ENCODE measurements around the gene JPT1. TPM values are rescaled to one million over a fixed set of nuclear protein-coding genes. Genes with fewer than 3 reads are reported as not detected.

The JPT1 gene
- 109 TPM for total RNA-seq

- no peaks in the 10 kb centered on the region for H3K27me3 ChIP-seq (ENCODE audit: control insufficient read depth in 3 of 3, insufficient read depth in 3 of 3, low read length in 3 of 3)
Observed at GRCh38 chr17:75154195-75155106, at the start of gene JPT1. JPT1 (minus strand) TSS chr17:75154512; CDS start chr17:75154397, 115 bp downstream.

DNA sequence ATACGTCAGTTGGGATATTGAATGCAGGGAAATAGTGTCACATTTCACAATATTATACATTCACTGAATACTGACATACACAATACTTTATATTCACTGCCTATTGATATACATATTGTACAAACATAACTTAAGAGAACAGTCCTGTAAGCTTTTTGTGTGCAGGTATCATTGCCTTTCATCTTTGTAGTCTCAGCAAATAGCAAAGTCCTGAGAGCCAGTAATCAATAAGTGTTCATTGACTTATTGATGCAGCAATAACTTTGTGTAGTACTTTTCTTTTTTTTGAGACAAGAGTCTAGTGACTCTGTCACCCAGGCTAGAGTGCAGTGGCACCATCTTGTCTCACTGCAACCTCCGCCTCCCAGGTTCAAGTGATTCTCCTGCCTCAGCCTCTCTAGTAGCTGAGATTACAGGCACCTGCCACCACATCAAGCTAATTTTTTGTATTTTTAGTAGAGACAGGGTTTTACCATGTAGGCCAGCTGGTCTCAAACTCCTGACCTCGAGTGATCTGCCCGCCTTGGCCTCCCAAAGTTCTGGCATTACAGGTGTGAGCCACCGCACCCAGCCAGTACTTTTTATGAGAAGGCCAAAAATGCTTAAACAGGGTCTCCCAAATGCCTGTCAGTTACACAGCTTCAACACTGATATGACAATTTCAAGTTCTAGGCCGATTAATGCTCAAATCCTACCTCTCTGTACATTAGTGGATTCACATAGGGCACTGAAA is 45.7 kb upstream of the JPT1 start:
- H3K36me3 ChIP-seq (ENCODE audit: control insufficient read depth in 3 of 3, insufficient read depth in 3 of 3, low read length in 3 of 3), result no peaks in the 10 kb centered on the region
- H3K9ac ChIP-seq (ENCODE audit: low read depth in 1 of 3, low read length in 3 of 3), result no peak overlapping the region
- H3K27ac ChIP-seq (ENCODE audit: low read depth, low read length), result no peak overlapping the region
- no peaks in the 10 kb centered on the region for H3K27me3 ChIP-seq (ENCODE audit: control insufficient read depth in 3 of 3, insufficient read depth in 3 of 3, low read length in 3 of 3)
- no peaks in the 10 kb centered on the region for H3K9me3 ChIP-seq (ENCODE audit: control insufficient read depth in 3 of 3, low read length in 3 of 3)
- no peak overlapping the region for H3K4me3 ChIP-seq (ENCODE audit: low read length in 3 of 3)
- peaks cover 0 to 2% (median 0%) of the 10 kb centered on the region in 3 donors for H3K4me1 ChIP-seq (ENCODE audit: control insufficient read depth in 3 of 3, insufficient read depth in 3 of 3, low read length in 3 of 3)

More at GRCh38 chr17:75154195-75155106, at the start of gene JPT1:
- no peaks in the 10 kb centered on the region for H3K9me3 ChIP-seq (ENCODE audit: control insufficient read depth in 3 of 3, low read length in 3 of 3)
- H3K27ac ChIP-seq (ENCODE audit: low read depth, low read length), result peak within 1 kb of the TSS; percentile 92
- peak within 1 kb of the TSS; percentile 79 to 93 (median 86) for H3K4me3 ChIP-seq (ENCODE audit: low read length in 3 of 3)
- peak within 1 kb of the TSS; percentile 82 to 87 (median 82) for H3K9ac ChIP-seq (ENCODE audit: low read depth in 1 of 3, low read length in 3 of 3)
- H3K36me3 ChIP-seq (ENCODE audit: control insufficient read depth in 3 of 3, insufficient read depth in 3 of 3, low read length in 3 of 3), result no peaks in the 10 kb centered on the region
- peaks cover 16 to 29% (median 23%) of the 10 kb centered on the region in 3 donors for H3K4me1 ChIP-seq (ENCODE audit: control insufficient read depth in 3 of 3, insufficient read depth in 3 of 3, low read length in 3 of 3)

GRCh38 chr17:75194879-75195278 is 40.6 kb upstream of the JPT1 start:
- Histone ChIP-seq H3K36me3 (ENCODE audit: control insufficient read depth in 3 of 3, insufficient read depth in 3 of 3, low read length in 3 of 3) (no peaks in the 10 kb centered on the region), H3K4me3 (ENCODE audit: low read length in 3 of 3) (no peak overlapping the region), H3K4me1 (ENCODE audit: control insufficient read depth in 3 of 3, insufficient read depth in 3 of 3, low read length in 3 of 3) (no peaks in the 10 kb centered on the region), H3K9ac (ENCODE audit: low read depth in 1 of 3, low read length in 3 of 3) (no peak overlapping the region), H3K27ac (ENCODE audit: low read depth, low read length) (no peak overlapping the region), H3K27me3 (ENCODE audit: control insufficient read depth in 3 of 3, insufficient read depth in 3 of 3, low read length in 3 of 3) (no peaks in the 10 kb centered on the region), H3K9me3 (ENCODE audit: control insufficient read depth in 3 of 3, low read length in 3 of 3) (no peaks in the 10 kb centered on the region)

GRCh38 chr17:75191584-75191983 is 37.3 kb upstream of the JPT1 start:
- no peaks in the 10 kb centered on the region for H3K9me3 ChIP-seq (ENCODE audit: control insufficient read depth in 3 of 3, low read length in 3 of 3)
- no peak overlapping the region for H3K27ac ChIP-seq (ENCODE audit: low read depth, low read length)
- no peak overlapping the region for H3K4me3 ChIP-seq (ENCODE audit: low read length in 3 of 3)
- no peaks in the 10 kb centered on the region for H3K4me1 ChIP-seq (ENCODE audit: control insufficient read depth in 3 of 3, insufficient read depth in 3 of 3, low read length in 3 of 3)
- no peak overlapping the region for H3K9ac ChIP-seq (ENCODE audit: low read depth in 1 of 3, low read length in 3 of 3)
- no peaks in the 10 kb centered on the region for H3K36me3 ChIP-seq (ENCODE audit: control insufficient read depth in 3 of 3, insufficient read depth in 3 of 3, low read length in 3 of 3)
- H3K27me3 ChIP-seq (ENCODE audit: control insufficient read depth in 3 of 3, insufficient read depth in 3 of 3, low read length in 3 of 3), result no peaks in the 10 kb centered on the region

- Histone ChIP-seq H3K4me3 (ENCODE audit: low read length in 3 of 3) (no peak overlapping the region), H3K9ac (ENCODE audit: low read depth in 1 of 3, low read length in 3 of 3) (no peak overlapping the region), H3K36me3 (ENCODE audit: control insufficient read depth in 3 of 3, insufficient read depth in 3 of 3, low read length in 3 of 3) (no peaks in the 10 kb centered on the region), H3K27me3 (ENCODE audit: control insufficient read depth in 3 of 3, insufficient read depth in 3 of 3, low read length in 3 of 3) (no peaks in the 10 kb centered on the region), H3K9me3 (ENCODE audit: control insufficient read depth in 3 of 3, low read length in 3 of 3) (no peaks in the 10 kb centered on the region), H3K27ac (ENCODE audit: low read depth, low read length) (no peak overlapping the region), H3K4me1 (ENCODE audit: control insufficient read depth in 3 of 3, insufficient read depth in 3 of 3, low read length in 3 of 3) (peaks cover 0 to under 1% (median 0%) of the 10 kb centered on the region in 3 donors)
Observed at GRCh38 chr17:75188614-75189013, 34.3 kb upstream of the JPT1 start.

DNA sequence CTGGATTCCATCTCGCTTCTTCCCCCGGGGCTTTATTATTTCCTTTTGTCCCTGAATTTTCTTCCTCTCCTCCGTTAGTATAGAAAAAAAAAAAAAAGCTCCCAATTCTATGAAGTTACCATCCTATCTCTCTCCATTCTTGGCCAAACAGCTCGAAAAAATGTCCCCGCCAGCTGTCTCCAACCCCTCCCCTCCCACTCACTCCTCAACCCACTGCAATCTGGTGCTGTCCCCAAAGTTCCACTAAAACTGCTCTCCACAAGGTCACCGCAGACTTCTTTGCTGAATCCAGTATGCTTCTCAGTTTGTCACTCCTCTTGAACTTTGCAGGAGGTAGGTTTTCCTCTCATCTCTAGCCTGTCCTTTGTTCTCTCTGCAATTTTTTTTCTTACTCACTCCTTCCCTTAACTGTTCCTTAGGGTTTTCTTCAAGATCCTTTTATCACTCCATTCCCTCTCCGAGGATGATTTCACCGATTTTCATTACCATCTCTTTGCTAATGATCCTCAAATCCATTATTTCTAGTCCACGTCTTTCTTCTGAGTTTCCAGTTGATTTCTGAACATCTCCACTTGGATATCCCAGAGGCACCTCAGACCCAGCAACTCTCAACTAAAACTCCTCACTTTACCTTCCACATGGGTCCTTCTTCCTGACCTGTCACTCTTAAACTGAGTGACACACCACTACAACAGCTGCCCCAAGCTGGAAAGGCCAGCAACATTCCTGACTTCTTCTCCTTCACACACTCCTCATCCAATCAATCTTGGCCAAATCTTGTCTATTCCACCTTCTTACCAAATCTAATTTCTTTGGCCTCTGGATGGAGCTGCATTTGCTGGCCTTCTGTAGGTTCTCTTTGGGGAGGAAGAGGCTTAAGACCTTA is 29.9 kb upstream of the JPT1 start:
- H3K9ac ChIP-seq (ENCODE audit: low read depth in 1 of 3, low read length in 3 of 3), result no peak overlapping the region
- peaks cover 10 to 24% (median 19%) of the 10 kb centered on the region in 3 donors for H3K4me1 ChIP-seq (ENCODE audit: control insufficient read depth in 3 of 3, insufficient read depth in 3 of 3, low read length in 3 of 3)
- no peaks in the 10 kb centered on the region for H3K27me3 ChIP-seq (ENCODE audit: control insufficient read depth in 3 of 3, insufficient read depth in 3 of 3, low read length in 3 of 3)
- H3K9me3 ChIP-seq (ENCODE audit: control insufficient read depth in 3 of 3, low read length in 3 of 3), result no peaks in the 10 kb centered on the region
- no peak overlapping the region for H3K4me3 ChIP-seq (ENCODE audit: low read length in 3 of 3)
- peaks cover 0 to 7% (median 6%) of the 10 kb centered on the region in 3 donors for H3K36me3 ChIP-seq (ENCODE audit: control insufficient read depth in 3 of 3, insufficient read depth in 3 of 3, low read length in 3 of 3)
- H3K27ac ChIP-seq (ENCODE audit: low read depth, low read length), result no peak overlapping the region

GRCh38 chr17:75182569-75183436 is 28.5 kb upstream of the JPT1 start, which contains the start of gene SUMO2:
SUMO2 (minus strand) TSS chr17:75182959; CDS start chr17:75182834, 125 bp downstream.
- H3K9ac ChIP-seq (ENCODE audit: low read depth in 1 of 3, low read length in 3 of 3), result peak within 1 kb of the TSS; percentile 80 to 96 (median 95)
- H3K9me3 ChIP-seq (ENCODE audit: control insufficient read depth in 3 of 3, low read length in 3 of 3), result no peaks in the 10 kb centered on the region
- peaks cover 10 to 24% (median 19%) of the 10 kb centered on the region in 3 donors for H3K4me1 ChIP-seq (ENCODE audit: control insufficient read depth in 3 of 3, insufficient read depth in 3 of 3, low read length in 3 of 3)
- no peaks in the 10 kb centered on the region for H3K27me3 ChIP-seq (ENCODE audit: control insufficient read depth in 3 of 3, insufficient read depth in 3 of 3, low read length in 3 of 3)
- peaks cover 2 to 13% (median 10%) of the 10 kb centered on the region in 3 donors for H3K36me3 ChIP-seq (ENCODE audit: control insufficient read depth in 3 of 3, insufficient read depth in 3 of 3, low read length in 3 of 3)
- peak within 1 kb of the TSS; percentile 93 for H3K27ac ChIP-seq (ENCODE audit: low read depth, low read length)
- H3K4me3 ChIP-seq (ENCODE audit: low read length in 3 of 3), result peak within 1 kb of the TSS; percentile 85 to 92 (median 86)

DNA sequence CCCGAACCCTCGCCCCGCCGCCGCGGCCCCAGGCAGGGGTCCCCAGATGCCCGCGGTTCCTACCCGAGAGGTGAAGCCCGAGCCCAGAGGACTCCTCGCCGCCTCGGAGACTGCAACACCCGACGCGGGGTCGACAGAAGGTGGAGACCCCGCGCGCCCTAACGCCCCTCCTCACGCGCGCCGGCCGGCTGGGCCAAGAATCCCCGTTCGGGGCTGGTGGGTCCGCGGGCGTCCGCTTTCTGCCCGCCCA is 27.9 kb upstream of the JPT1 start:
- Histone ChIP-seq H3K27ac (ENCODE audit: low read depth, low read length) (peak overlapping the region; percentile 93), H3K9ac (ENCODE audit: low read depth in 1 of 3, low read length in 3 of 3) (peak overlapping the region; percentile 79 to 96 (median 95)), H3K4me1 (ENCODE audit: control insufficient read depth in 3 of 3, insufficient read depth in 3 of 3, low read length in 3 of 3) (peaks cover 10 to 24% (median 19%) of the 10 kb centered on the region in 3 donors), H3K27me3 (ENCODE audit: control insufficient read depth in 3 of 3, insufficient read depth in 3 of 3, low read length in 3 of 3) (no peaks in the 10 kb centered on the region), H3K9me3 (ENCODE audit: control insufficient read depth in 3 of 3, low read length in 3 of 3) (no peaks in the 10 kb centered on the region), H3K36me3 (ENCODE audit: control insufficient read depth in 3 of 3, insufficient read depth in 3 of 3, low read length in 3 of 3) (peaks cover 2 to 13% (median 10%) of the 10 kb centered on the region in 3 donors), H3K4me3 (ENCODE audit: low read length in 3 of 3) (peak overlapping the region; percentile 76 to 92 (median 86))

Data from skeletal muscle tissue (tissue), 4 donors.